Lower leg skin (tissue), 3 donors: ENCODE data around the gene PROX1.

Source experiments
- POLR2A ChIP-seq, 2 donors: fragments of 450-650 bp; IDR thresholded peaks; one replicate each; pipeline ENCODE4 v1.6.1; 2016 to 2017; ENCODE audit warnings: antibody characterized with exemption in 2 of 2, mild to moderate bottlenecking in 1 of 2, moderate library complexity in 1 of 2
- TF ChIP-seq, protein P1 (sequence below), 3 donors: fragments of 450-650 bp; IDR thresholded peaks; one replicate each; pipeline ENCODE4 v1.5.1; 2016; ENCODE audit warnings: antibody characterized with exemption in 3 of 3, mild to moderate bottlenecking in 3 of 3, moderate library complexity in 2 of 3

DNA sequence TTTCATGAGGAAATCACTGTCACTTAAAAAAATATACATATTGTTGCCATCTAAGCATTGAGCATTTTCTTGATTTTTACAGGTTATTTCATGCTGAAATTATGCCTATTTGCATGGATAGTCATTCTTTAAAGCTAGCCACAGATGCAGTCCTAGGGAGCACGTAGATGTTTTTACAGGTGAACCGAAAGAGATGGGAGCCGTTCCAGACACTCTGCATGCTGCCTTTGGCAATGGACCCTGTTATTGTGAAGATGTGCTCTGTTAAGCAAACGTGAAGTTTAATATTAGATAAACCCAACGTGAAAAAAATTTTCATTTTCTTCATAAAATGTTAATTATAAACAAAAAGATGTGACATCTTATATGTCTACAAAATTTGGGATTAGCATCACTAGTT lies 7.1 kb downstream of the PROX1 start:
- TF ChIP-seq, protein P1, sequence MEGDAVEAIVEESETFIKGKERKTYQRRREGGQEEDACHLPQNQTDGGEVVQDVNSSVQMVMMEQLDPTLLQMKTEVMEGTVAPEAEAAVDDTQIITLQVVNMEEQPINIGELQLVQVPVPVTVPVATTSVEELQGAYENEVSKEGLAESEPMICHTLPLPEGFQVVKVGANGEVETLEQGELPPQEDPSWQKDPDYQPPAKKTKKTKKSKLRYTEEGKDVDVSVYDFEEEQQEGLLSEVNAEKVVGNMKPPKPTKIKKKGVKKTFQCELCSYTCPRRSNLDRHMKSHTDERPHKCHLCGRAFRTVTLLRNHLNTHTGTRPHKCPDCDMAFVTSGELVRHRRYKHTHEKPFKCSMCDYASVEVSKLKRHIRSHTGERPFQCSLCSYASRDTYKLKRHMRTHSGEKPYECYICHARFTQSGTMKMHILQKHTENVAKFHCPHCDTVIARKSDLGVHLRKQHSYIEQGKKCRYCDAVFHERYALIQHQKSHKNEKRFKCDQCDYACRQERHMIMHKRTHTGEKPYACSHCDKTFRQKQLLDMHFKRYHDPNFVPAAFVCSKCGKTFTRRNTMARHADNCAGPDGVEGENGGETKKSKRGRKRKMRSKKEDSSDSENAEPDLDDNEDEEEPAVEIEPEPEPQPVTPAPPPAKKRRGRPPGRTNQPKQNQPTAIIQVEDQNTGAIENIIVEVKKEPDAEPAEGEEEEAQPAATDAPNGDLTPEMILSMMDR (IDR thresholded peaks at IDR 0.05): no peak
- TF ChIP-seq POLR2A (IDR thresholded peaks at IDR 0.05): no peak
